ENCODE results near the gene RABGAP1L. TPM values are rescaled to one million over a fixed set of nuclear protein-coding genes. Genes with fewer than 3 reads are reported as not detected.

RABGAP1L gene
- total and polyA plus RNA-seq, 2 of the 8 experiments (the other 6 are each of a cell fraction or from before 2014, with no cell fraction given), result 33.3 to 156 TPM

GRCh38 chr1:174812656-174813055 is 653.3 kb downstream of the RABGAP1L start (continued):
- TF ChIP-seq EP300 (IDR thresholded peaks at IDR 0.05; ENCODE audit: borderline replicate concordance in 1 of 2, low read depth in 2 of 2, low read length in 2 of 2), result no peak
- no peak for TF ChIP-seq CBX8 (IDR thresholded peaks at IDR 0.05; ENCODE audit: borderline replicate concordance, low read depth, low read length)
- TF ChIP-seq GABPA (IDR thresholded peaks at IDR 0.05; ENCODE audit: borderline replicate concordance, insufficient read depth, low read length), result no peak

Measured in H1 (cell line).